Measurements from ENCODE around the gene ITGB4.

The ITGB4 gene

GRCh38 chr17:75733471-75733870 is 12.2 kb downstream of the ITGB4 start:
- no peak for DNase-seq

GRCh38 chr17:75734674-75735294 is 13.5 kb downstream of the ITGB4 start:
- no peak for DNase-seq

- no peak for DNase-seq
These were observed 15.0 kb downstream of the ITGB4 start for GRCh38 chr17:75736173-75736835.

- no peak for DNase-seq
These were observed 16.1 kb downstream of the ITGB4 start for GRCh38 chr17:75737133-75737962.

- no peak for DNase-seq
These were observed 17.1 kb downstream of the ITGB4 start for GRCh38 chr17:75738218-75738802.

- no peak for DNase-seq
These were observed 17.9 kb downstream of the ITGB4 start for GRCh38 chr17:75739174-75739573.

- DNase-seq: no peak
These were observed 18.5 kb downstream of the ITGB4 start for GRCh38 chr17:75739801-75740200.

GRCh38 chr17:75740215-75740614 is 19.0 kb downstream of the ITGB4 start:
- DNase-seq: no peak

GRCh38 chr17:75740631-75741077 is 19.4 kb downstream of the ITGB4 start:
- no peak for DNase-seq

GRCh38 chr17:75742337-75742736 is 21.1 kb downstream of the ITGB4 start:
- DNase-seq: no peak

- DNase-seq: no peak
These were observed 22.5 kb downstream of the ITGB4 start for GRCh38 chr17:75743625-75744206.

- DNase-seq: no peak
These were observed 27.4 kb downstream of the ITGB4 start for GRCh38 chr17:75748706-75749105.

- DNase-seq: peak; percentile 86
These were observed 28.5 kb downstream of the ITGB4 start for GRCh38 chr17:75749545-75750389.

GRCh38 chr17:75750661-75751423 is 29.6 kb downstream of the ITGB4 start:
- DNase-seq: no peak

GRCh38 chr17:75751676-75752404 is 30.6 kb downstream of the ITGB4 start:
- DNase-seq: no peak

- DNase-seq: no peak
These were observed 31.1 kb downstream of the ITGB4 start for GRCh38 chr17:75752405-75752709.

- no peak for DNase-seq
These were observed 31.7 kb downstream of the ITGB4 start for GRCh38 chr17:75752802-75753513.

GRCh38 chr17:75753514-75754377 is 32.5 kb downstream of the ITGB4 start:
- DNase-seq: no peak

Data from NCI-H1436 (cell line).